Activated CD4-positive, alpha-beta T cell treated with anti-CD3 and anti-CD28 coated beads, Interleukin-10, Interleukin-2, amounts not matched to agents 100 ng/mL and 50 ng/mL, durations not matched to agents 16 hours and 8 hours (primary cell): ENCODE data around the gene PKD1.
"Not testable (repeated sequence)": the region's sequence is repeated elsewhere in the genome, so short reads cannot be mapped to it uniquely, and the experiment has no call there.

ENCODE experiments used
- DNase-seq: peaks from one replicate; pipeline ENCODE4 v3.0.0-alpha.2; 2020

The PKD1 gene

DNA sequence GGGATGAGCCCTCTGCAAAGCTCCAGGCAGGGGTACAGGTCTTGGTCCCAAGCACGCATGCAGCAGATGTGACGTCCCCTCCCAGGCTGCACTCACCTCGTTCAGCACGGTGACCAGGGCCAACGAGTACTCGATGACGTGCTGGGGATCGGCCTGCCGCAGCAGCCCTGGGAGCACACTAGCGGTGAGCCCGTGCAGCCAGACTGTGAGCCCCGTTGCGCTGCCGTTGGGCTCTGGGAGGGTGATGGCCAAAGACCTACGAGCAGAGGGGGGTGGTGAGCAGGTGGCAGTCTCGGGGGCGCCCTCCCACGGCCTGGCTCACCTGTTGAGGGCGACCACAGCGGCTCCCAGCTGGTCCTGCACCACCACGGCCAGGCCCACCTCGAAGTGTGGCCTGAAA lies 29.9 kb downstream of the PKD1 start:
- not testable (repeated sequence) for DNase-seq

DNA sequence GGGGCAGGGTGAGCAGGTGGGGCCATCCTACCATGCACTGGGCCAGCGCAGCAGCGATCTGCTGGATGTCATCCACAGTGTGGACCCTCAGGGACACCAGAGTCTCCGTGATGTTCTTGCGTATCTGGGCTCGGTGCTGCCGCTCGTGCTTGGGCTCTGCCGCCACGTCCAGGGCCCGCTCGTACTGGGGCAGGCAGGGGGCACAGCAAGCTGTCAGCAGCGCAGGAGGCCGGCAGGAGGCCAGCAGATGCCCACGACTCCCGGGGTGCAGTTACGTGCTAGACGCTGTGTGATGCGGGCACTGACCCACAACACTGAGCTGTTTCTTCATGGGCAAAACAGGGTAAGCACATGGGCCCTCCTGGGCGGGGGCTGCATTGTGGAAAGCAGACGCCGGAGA lies 30.4 kb downstream of the PKD1 start:
- not testable (repeated sequence) for DNase-seq

DNA sequence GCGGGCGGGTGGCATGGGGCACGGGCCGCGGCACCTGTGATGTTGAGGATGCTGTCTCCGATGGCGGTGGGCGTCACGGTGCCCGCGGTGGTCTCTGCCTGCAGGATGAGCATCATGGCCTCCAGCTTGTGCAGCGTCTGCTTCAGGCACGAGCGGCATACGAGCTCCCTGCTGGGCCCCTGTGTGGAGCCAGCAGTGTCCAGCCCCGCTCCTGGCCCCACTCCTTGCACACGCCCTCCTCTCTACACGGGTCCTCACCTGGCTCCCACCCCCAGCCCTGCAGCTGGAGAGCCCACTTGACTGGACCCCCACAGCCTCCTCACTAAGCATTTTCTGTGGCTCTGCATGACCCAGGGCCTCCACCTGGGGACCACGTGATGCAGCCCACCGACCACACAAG lies 31.2 kb downstream of the PKD1 start:
- DNase-seq = not testable (repeated sequence)

DNA sequence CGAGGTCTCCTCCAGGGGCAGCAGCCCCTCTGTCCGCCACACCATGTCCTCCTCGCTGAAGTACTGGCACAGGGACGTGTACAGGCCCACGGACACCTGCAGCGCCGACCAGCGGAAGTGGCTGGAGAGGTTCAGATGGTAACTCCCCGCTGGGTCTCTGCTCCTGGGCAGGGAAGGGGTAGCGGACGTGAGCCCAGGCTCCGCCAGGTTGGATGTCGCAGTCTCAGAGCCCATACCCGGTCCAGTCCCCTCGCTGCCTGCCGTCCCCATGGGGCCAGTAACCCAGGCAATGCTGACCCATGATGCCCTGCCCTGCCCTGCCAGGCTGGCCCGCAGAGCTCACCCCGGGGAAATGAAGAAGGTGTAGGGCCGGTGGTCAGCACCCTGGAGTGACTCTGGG lies 33.2 kb downstream of the PKD1 start:
- DNase-seq = no peak

DNA sequence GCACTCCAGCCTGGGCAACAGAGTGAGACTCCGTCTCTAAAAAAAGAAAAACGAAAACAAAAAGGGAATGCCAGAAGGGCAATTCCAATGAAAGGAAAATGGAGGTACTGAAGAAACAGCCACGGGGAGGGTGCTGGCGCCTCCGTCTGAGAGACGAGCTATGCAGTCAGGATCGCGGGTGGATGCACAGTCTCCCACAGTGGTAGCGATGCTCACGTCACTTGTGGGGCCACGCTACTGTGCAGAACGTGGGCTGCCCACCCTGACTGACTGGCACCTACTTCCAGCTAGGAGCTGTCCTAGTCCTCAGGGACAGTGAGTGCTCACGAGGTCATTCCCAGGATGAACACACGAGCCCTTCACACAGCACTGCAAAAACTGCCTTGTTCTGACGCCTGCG lies 34.1 kb downstream of the PKD1 start:
- DNase-seq = not testable (repeated sequence)

DNA sequence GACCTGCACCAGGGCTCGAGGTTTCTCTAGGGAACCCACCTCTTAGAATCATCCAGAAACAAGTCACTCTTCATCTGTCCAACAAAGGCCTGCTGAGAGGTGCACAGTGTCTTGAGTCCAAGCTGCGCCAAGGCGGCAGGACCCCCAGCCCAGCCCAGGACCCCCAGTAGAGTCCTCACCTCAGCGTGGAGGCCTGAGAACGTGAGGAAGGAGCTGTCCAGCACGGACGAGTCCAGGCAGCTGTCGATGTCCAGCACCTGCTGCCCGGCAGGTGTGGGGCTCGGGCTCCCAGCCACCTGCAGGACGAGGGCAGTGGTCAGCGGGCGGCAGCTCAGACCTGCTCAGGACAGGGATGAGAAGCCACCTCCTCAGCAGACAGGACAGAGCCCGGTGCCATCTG lies 38.0 kb downstream of the PKD1 start:
- DNase-seq = not testable (repeated sequence)

DNA sequence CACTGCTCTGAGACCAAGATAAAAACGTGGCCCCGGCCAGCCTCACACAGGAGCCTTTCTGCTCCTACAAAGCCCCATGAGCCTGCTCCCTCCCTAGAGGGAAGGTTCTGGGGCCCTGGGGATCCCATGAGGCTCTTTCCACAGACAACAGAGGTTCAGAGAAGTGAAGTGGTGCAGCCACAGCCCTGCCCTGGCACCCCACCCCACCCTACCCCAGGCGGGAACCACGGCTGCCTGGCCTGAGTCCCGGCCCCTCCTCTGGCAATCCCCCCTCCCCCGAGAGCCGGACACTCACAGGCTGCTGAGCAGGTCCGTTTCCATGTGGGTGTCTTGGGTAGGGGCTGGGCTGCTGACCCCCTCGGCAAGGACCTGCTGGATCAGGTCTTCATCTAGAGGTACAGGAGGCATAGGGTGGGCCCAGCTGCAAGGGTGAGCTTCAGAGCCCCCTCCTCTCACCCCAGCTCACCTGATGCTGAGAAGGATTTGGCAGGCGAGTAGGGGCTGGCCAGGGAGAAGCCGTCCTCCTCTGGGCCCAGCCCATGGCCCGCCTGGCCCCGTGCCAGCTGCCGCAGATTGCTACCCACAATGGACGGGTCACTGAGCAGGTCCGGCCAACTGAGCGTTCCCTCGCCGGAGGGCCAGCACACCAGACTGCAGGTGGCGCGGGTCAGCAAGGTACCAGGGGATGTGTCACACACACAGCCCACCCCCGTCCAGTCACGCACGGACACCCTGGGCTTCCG lies 38.7 kb downstream of the PKD1 start:
- no peak for DNase-seq

DNA sequence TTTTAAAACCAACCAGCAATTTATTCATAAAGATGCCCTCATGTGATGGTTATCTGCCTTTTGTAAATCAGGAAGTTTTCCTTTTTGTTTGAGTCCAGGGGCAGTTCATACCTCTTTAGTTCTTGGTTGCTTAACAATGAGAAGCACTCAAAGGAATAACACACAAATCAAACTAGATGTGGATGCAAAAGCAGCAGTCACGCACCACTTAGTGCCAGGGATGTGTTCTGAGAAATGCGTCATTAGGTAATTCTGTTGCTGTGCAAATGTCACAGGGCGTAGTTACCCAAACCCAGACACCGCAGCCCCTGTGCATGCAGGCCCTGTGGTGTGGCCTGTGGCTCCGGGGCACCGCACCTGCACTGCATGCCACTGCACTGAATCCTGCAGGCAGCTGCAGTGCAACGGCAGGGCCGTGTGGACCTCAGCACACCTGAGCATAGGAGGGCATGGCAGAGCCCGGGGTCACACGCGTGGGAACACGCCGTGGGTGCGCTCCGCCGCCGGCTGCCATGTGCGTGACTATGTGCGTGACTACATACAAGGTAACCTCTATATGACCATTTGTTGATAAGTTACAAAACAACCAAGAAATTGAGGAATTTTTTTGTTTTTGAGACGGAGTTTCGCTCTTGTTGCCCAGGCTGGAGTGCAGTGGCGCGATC lies 39.6 kb downstream of the PKD1 start:
- no peak for DNase-seq

DNA sequence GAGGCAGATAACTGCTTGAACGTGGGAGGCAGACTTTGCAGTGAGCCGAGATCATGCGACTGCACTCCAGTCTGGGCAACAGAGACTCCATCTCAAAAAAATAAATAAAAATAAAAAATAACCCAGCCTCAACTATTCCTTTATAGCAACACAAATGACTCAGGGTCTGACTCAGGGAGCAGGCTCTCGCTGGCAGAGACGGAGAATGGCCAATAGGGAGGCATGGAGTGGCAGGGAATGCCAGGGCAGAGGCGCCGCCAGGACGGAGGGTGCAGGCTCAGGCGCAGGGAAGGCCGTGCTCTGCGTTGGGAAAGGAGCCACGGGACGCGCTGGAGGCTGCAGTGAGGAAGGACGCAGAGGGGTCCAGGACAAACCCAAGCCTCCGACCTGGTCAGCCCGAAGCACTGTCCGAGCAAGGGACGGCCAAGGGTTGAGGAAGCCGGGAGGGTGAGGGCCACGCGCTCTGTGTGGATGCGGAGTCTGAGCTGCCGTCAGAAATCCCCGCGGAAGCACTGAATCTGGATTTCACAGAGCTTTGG lies 40.3 kb downstream of the PKD1 start:
- DNase-seq = no peak

DNA sequence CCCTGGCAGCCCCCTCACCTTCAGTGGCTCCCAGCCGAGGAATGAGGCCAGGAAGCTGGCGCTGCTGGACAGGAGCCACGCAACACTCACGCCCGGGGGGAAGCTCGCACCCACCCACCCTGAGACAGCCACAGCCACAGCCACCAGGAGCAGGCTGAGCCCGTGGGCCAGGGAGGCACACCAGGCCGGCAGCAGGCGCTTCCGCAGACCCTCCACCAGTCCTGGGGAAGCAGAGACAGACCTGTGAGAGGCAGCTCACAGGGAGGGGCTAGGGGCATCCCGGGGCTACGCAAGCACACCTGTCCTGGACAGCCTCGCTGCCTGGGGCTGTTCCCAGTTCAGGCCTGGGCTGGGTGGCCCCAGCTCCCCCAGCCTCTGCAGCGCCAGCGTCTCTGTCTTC lies 41.9 kb downstream of the PKD1 start:
- no peak for DNase-seq

DNA sequence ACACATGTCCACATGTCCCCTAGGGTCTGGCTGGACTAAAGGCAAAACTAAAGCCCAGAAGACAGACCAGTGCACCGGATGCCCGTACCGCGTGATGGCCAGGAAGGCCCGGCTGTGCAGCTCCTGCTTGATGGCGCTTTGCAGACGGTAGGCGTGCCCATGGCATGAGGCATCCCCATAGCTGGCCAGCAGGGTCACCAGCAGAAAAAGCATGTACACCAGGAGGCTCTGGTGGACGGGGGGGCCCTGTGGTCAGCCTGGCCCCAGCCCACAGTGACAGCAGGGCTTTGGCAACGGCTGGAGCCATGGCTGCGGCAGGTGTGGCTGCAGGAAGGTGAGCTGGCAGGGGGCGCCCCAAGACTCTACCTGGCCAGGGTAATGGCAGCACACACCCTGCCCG lies 42.8 kb downstream of the PKD1 start:
- no peak for DNase-seq

DNA sequence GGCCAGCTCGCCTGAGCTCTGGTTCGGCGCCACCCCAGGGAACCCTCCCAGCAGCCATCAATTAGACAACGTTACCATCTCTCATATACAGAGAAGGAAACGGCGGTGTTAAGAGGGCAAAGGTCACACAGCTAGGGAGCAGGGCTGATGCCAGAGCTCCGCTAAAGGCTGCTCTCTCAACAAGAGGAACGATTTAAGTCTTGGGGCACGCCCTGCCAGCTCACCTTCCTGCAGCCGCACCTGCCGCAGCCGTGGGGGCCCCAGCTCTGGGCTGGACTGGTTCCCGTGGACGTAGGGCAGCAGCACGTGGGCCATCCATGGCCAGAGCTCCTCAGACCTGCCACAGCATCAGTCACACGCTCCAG lies 43.5 kb downstream of the PKD1 start:
- no peak for DNase-seq

DNA sequence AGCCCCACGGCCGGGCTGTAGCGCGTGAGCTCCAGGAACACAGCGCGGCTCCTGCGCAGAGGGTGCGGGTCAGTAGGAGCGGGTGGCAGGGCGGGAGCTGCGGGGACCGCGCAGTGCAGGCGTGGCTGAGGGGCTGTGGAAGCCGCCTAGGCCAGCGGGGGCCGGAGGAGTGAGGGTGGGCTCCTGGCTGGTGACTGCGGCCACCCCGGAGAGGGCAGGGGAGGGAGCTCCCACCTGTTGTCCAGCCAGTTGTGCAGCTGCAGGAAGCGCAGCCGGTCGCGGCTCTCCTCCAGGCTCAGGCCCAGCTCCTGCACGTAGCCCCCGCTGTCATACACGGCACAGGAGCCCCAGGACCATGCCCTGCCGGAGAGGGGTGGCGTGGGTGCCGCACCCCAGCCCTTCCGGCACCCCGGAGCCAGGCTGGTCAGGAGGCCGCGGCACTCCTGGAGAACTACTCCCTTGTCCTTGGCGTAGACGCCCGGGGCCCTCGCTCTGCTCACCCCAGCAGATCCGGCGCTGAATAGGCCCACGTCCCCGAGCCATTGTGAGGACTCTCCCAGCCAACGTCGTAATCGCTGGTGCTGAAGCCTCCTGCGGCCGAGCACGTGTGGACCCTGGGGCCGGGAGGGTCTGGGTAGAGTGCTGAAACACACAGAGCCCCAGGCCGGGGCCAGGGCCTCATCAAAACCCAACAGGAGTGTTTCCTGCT lies 44.0 kb downstream of the PKD1 start:
- no peak for DNase-seq

DNA sequence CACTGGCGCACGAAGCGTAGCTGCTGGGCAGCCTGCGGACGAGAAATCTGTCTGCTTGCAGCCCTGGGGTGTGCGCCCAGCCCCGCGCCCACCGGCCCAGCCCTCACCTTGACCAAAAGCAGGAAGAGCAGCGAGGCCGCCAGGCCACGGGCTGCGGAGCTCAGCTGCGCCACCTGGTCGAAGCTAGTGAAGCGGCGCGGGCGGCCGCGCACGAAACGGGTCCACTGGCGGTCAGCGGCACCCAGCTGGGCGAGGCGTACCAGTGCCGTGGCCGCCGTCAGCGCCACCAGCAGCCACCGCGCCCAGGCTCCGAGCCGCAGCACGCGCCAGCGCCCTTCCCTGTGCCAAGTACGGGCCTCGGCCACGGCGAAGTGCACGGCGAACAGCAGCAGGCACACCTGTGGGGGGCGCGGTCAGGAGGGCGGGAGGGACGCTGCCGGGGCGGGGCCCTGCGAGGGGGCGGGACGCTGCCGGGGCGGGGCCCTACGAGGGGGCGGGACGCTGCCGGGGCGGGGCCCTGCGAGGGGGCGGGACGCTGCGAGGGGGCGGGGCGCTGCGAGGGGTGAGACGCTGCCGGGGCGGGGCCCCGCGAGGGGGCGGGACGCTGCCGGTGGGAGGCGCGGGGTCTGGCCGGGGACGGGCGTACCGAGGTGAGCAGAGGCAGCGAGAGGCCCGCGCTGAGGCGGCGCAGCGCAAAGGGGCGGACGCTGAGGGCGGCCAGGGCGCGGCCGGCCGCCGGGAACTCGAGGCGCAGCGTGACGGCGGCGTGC lies 44.7 kb downstream of the PKD1 start:
- DNase-seq = peak; percentile 54

DNA sequence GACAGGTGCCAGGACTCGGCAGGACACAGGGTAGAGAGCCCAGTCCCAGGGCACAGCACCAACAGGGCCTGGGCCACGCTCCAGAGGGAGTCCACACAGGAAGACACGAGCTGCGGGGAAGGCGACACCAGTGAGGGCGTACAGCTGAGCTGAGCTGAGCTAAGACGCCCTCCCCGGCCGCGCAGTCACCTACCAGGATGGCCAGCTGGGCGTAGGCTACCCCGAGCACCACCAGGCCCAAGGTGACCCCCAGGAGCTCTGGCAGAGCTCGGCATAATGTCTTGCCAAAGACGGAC lies 45.3 kb downstream of the PKD1 start:
- DNase-seq = no peak

DNA sequence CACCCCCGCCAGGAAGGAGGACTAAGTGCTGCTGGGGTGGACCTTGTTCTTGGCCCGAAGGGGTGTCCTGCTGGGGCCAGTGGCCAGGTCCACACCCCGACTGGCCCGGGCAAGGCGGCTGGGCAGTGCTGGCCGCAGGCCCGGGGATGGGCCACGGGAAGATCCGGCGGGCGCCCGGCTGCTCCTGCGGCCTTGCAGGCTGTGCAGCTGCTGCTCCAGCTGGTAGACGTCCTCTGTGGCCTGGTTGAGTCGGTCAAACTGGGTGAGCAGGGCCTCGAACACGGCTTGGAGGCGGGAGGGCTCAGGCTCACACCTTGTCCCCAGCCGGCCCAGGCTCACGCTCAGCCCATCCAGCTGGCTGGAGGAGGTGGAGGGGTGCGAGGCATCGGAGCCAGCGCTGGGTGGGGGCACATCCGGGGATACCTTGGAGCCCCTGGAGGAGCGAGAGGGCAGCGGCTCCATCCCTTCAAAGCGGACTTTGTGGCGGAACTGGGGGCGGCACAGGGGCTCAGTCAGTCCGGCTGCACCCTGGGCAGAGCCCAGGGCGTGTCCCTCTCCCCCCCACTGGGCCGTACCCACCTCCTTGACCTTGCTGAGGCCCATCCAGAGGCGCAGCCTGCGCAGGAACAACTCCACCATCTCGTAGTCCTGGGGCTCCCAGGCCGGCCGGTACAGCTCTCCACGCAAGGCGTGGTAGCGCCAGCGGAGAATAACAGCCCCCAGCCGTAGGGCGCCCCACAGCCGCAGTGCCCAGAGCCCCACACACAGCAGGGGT lies 45.8 kb downstream of the PKD1 start:
- DNase-seq = no peak

DNA sequence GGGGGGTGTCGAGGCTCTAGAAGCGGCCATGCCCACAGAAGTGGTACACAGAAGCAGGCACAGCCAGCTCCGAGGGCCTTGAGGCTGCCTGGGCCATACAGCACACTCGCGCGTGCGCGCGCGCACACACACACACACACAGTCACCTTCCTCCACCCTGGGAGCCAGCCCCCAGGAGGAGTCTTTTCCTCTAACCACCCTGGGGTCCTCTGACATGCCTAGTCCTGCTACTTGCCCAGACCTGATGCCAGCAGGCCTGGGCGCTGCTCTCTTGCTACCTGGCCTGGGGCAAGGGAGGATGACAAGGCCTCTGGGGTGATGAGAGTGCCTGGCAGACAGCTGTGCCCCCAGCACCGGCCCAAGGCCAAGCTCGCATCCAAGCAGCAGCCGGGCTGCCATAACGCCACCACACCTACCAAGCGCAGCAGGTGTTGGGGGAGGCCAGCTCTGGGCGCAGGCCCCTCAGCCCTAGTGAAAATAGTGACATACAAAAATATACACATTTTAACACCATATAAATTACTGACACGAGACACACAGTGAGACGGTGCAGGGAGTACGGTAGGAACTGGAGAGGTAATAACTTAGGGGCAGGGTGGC lies 46.8 kb downstream of the PKD1 start:
- DNase-seq = no peak

DNA sequence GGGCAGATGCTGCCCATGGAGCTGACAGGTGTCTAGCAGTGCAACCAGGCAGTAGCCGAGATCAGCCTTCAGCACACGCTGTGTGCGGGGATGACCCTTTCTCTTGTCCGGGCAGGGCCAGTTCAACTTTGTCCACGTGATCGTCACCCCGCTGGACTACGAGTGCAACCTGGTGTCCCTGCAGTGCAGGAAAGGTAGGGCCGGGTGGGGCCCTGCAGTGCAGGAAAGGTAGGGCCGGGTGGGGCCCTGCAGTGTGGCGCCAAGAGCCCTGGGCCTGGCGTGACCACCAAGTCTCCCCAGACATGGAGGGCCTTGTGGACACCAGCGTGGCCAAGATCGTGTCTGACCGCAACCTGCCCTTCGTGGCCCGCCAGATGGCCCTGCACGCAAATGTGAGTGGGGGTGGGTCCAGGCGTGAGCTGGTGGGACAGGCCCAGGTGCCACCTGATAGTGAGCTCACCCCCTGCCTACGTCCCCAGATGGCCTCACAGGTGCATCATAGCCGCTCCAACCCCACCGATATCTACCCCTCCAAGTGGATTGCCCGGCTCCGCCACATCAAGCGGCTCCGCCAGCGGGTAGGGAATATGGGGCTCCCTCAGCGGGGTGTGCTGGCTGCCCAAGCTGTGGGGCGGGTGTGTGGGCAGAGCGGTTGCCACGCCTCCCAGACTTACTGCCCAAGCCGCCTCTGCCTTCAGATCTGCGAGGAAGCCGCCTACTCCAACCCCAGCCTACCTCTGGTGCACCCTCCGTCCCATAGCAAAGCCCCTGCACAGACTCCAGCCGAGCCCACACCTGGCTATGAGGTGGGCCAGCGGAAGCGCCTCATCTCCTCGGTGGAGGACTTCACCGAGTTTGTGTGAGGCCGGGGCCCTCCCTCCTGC lies 47.7 kb downstream of the PKD1 start:
- no peak for DNase-seq

DNA sequence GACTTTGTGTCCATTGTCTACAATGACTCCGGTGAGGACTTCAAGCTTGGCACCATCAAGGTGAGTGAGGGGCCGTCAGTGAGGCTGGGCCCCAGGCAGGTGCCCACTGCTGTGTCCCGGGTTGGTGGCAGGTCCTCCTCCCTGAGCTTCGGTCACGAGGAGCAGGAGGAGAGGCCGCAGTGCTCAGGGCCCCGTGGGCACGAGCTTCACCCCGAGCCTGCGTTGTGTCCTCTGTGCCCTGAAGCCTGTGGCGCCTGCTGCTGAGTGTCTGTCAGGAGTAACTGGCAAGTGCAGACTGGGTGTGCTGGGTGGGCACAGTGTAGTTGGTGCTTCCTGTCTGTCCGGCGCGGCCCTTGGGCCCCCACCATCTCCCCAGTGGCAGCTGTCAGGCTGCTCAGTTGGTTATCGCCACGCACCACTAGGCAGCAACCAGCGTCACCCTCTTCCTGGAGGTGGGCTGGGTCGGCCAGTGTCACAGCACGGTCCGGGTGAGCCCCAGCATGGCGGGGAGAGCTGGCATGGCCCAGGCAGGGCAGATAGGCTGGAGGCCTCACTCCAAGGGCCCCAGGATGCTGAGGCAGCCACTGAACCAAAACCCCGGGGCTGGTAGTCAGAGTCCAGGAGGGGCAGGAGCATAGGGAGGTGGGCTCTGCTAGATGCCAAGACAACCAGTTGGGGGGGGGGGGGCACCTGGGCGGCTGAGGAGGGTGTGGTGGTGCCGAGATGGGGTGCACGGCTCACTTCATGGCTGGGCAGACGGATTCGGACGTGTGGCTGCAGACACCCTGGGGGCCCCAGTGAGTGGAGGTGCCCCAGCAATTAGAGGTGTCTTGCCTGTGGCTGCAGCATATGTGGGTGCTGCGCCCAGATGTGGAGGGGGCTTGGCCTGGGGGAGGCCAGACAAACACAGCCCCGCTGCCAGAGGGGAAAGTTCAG lies 48.6 kb downstream of the PKD1 start:
- DNase-seq = no peak
